ENCODE measurements around the gene USP7.

DNA sequence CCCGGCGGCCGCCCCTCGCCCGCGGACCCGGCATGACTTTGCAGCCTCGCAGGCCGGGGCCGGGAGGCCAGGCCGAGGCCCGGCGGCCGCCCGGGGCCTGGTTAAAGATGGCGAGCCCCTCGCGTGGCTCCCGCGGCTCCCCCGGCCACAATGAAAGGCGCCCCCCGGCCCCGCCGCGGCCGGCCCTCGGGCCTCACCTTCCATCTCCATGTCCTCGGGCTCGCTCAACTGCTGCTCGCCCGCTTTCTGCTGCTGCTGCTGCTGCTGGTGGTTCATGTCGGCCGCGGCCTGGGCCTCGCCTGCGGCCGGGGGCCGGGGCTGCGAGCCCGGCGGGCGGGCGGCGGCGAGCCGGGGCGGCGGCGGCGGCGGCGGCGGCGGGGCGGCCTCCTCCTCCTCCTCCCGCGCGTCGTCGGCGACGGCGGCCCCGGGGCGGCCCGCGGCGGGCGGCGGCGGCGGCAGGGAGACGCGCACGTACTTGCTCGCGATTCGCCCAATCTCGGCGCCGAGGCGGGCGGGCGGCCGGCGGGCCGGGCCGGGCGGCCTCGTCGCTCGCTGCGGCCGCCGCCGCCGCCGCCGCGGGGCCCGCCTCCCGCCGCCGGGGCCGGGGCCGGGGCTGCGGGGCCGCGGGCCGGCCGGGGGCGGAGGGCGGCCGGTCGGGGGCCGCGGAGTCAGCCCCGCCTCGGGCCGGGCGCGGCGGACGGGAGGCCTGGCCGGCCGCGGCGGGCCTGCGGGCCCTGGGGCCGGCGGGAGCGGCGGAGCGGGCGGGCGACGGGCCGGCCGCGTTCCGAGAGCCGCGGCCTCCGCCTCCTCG lies 491 bp downstream of the USP7 start:
- TF ChIP-seq POLR2A (IDR thresholded peaks at IDR 0.05): no peak
- TF ChIP-seq, protein P1, sequence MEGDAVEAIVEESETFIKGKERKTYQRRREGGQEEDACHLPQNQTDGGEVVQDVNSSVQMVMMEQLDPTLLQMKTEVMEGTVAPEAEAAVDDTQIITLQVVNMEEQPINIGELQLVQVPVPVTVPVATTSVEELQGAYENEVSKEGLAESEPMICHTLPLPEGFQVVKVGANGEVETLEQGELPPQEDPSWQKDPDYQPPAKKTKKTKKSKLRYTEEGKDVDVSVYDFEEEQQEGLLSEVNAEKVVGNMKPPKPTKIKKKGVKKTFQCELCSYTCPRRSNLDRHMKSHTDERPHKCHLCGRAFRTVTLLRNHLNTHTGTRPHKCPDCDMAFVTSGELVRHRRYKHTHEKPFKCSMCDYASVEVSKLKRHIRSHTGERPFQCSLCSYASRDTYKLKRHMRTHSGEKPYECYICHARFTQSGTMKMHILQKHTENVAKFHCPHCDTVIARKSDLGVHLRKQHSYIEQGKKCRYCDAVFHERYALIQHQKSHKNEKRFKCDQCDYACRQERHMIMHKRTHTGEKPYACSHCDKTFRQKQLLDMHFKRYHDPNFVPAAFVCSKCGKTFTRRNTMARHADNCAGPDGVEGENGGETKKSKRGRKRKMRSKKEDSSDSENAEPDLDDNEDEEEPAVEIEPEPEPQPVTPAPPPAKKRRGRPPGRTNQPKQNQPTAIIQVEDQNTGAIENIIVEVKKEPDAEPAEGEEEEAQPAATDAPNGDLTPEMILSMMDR (IDR thresholded peaks at IDR 0.05): no peak

Data from esophagus squamous epithelium (tissue), 4 donors.